GM12878 (cell line): ENCODE measurements around the gene HIRA. TPM values are rescaled to one million over a fixed set of nuclear protein-coding genes. Genes with fewer than 3 reads are reported as not detected.

ENCODE experiments used
- ATF2 ChIP-seq: IDR thresholded peaks from 2 replicates; pipeline ENCODE4 v1.6.1; 2012; ENCODE audit warnings: low read length, inconsistent platforms
- ATF3 ChIP-seq: IDR thresholded peaks from 2 replicates; pipeline ENCODE4 v1.6.1; 2011; ENCODE audit warnings: low read depth, mild to moderate bottlenecking, low read length, moderate library complexity, borderline replicate concordance; ENCODE audit errors: extremely low read depth
- BCL3 ChIP-seq: IDR thresholded peaks from 2 replicates; pipeline ENCODE4 v1.6.1; 2011; ENCODE audit warnings: borderline replicate concordance, low read depth, mild to moderate bottlenecking, moderate library complexity, low read length; ENCODE audit not compliant: insufficient read depth, poor library complexity, severe bottlenecking
- E2F4 ChIP-seq: IDR thresholded peaks from 2 replicates; pipeline ENCODE4 v1.6.1; 2012; ENCODE audit warnings: low read depth, low read length, improper control_type of control experiment
- EED ChIP-seq: sonication (generic); IDR thresholded peaks from 2 replicates; pipeline ENCODE4 v1.6.1; 2016; ENCODE audit warnings: antibody characterized with exemption, low read depth
- FOS ChIP-seq: IDR thresholded peaks from 3 replicates; pipeline ENCODE4 v1.6.1; 2011; ENCODE audit warnings: borderline replicate concordance; ENCODE audit not compliant: insufficient read length; ENCODE audit errors: extremely low read depth
- GABPA ChIP-seq: IDR thresholded peaks from 2 replicates; pipeline ENCODE4 v1.6.1; 2014; ENCODE audit warnings: antibody characterized with exemption, low read depth, mild to moderate bottlenecking, inconsistent platforms
- KLF5 ChIP-seq: fragments of 450-650 bp; IDR thresholded peaks from 2 replicates; pipeline ENCODE4 v1.6.1; 2014; ENCODE audit warnings: mild to moderate bottlenecking; ENCODE audit not compliant: partially characterized antibody
- MYC ChIP-seq: IDR thresholded peaks from 2 replicates; pipeline ENCODE4 v1.6.1; 2011; ENCODE audit warnings: mild to moderate bottlenecking, low read length, moderate library complexity, inconsistent platforms; ENCODE audit not compliant: insufficient read depth, insufficient replicate concordance, insufficient read length, severe bottlenecking
- NFXL1 ChIP-seq: fragments of 450-650 bp; IDR thresholded peaks from 2 replicates; pipeline ENCODE4 v1.6.1; 2017; ENCODE audit warnings: antibody characterized with exemption, mild to moderate bottlenecking, borderline replicate concordance
- SIX5 ChIP-seq: IDR thresholded peaks from 2 replicates; pipeline ENCODE4 v1.6.1; 2011; ENCODE audit warnings: mild to moderate bottlenecking, low read depth, low read length, moderate library complexity; ENCODE audit not compliant: severe bottlenecking
- STAT1 ChIP-seq: fragments of 450-650 bp; conservative IDR thresholded peaks from 2 replicates; pipeline ENCODE4 v1.6.1; 2014; ENCODE audit warnings: antibody characterized with exemption, mild to moderate bottlenecking
- SUZ12 ChIP-seq: fragments of 200-600 bp; sonication (generic); IDR thresholded peaks from one replicate; pipeline ENCODE4 v1.6.1; 2018; ENCODE audit warnings: antibody characterized with exemption, mild to moderate bottlenecking; ENCODE audit not compliant: unreplicated experiment
- TCF12 ChIP-seq: IDR thresholded peaks from 2 replicates; pipeline ENCODE4 v1.6.1; 2011; ENCODE audit warnings: low read depth, mild to moderate bottlenecking, low read length
- USF2 ChIP-seq: IDR thresholded peaks from 2 replicates; pipeline ENCODE4 v1.6.1; 2011; ENCODE audit warnings: low read depth, low read length, improper control_type of control experiment, borderline replicate concordance
- ZNF687 ChIP-seq: fragments of 450-650 bp; IDR thresholded peaks from 2 replicates; pipeline ENCODE4 v1.6.1; 2017; ENCODE audit warnings: mild to moderate bottlenecking, moderate library complexity
- polyA plus RNA-seq, 11 experiments: library from polyadenylated mRNA; depleted of rRNA in 4 of 11; unstranded in 6 of 11; stranded (reverse) in 5 of 11; fragments of >200 nt; fragmentation: Nextera tagmentation in 4 of 11; fragmentation: Illumina TruSeq in 1 of 11; extraction: Ambion mirVana in 4 of 11; extraction: Trizol in 1 of 11; gene quantifications; 1 replicate in 1 of 11; 2 replicates in 10 of 11; pipeline versions ENCODE4 v1.2.1 to v1.2.3, GENCODE V29; 2011 to 2016; ENCODE audit warnings: inconsistent platforms in 2 of 11, missing spikeins in 2 of 11, low read depth in 1 of 11
- total RNA-seq, 4 experiments: library from RNA; depleted of rRNA in 3 of 4; stranded (reverse); fragments of >200 nt in 3 of 4; fragmentation: Illumina TruSeq in 1 of 4; extraction: Trizol in 1 of 4; gene quantifications; 2 replicates each; pipeline versions ENCODE4 v1.2.1 to v1.2.3, GENCODE V29; 2013 to 2021

The HIRA gene
- total and polyA plus RNA-seq, 10 of the 15 experiments (the other 5 are each of a cell fraction or from before 2014, with no cell fraction given), result 0.34 to 32.7 (median 14.5) TPM

- no peak for TF ChIP-seq ATF3
- peak; percentile 67 for TF ChIP-seq MYC
- TF ChIP-seq USF2, result no peak
- no peak for TF ChIP-seq E2F4
- peak; percentile 67; the same call in 1 of the 2 replicates for TF ChIP-seq TCF12
- no peak for TF ChIP-seq FOS
- no peak for TF ChIP-seq NFXL1
- no peak for TF ChIP-seq BCL3
- no peak for TF ChIP-seq EED
- peak; percentile 84; the same call in 1 of the 2 replicates for TF ChIP-seq STAT1
- TF ChIP-seq GABPA, result peak; percentile 88
- TF ChIP-seq SUZ12, result no peak
- TF ChIP-seq ZNF687, result no peak; the same call in 1 of the 2 replicates
- TF ChIP-seq ATF2, result no peak
- TF ChIP-seq SIX5, result peak; percentile 63
- no peak for TF ChIP-seq KLF5
Measured at GRCh38 chr22:19431649-19432132, at the start of gene HIRA (continued).
